HG03175 (cell line): ENCODE measurements around the gene ARMH1.
"Not testable (repeated sequence)": the region's sequence is repeated elsewhere in the genome, so short reads cannot be mapped to it uniquely, and the experiment has no call there.

Experiments used
- ATAC-seq: cut with Tn5 transposase; IDR thresholded peaks from one replicate; pipeline ENCODE4 v1.9.1; 2021; ENCODE audit warnings: mild to moderate bottlenecking, moderate library complexity; ENCODE audit not compliant: unreplicated experiment

ARMH1 gene

DNA sequence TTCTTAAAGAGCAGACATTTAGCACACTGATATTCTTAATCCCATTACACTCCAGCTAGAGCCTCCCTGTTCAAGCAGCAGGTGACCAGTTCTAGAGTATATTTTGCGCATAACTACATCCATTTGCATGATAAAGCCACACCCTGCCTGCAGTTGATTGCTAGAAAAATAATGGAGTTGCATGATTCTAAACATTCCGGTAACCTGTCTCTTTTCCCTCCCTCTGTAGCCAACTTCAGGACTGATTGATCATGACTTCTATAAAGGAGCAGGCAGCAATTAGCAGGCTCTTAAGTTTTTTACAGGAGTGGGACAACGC lies 14.9 kb downstream of the ARMH1 start:
- ATAC-seq = no peak

DNA sequence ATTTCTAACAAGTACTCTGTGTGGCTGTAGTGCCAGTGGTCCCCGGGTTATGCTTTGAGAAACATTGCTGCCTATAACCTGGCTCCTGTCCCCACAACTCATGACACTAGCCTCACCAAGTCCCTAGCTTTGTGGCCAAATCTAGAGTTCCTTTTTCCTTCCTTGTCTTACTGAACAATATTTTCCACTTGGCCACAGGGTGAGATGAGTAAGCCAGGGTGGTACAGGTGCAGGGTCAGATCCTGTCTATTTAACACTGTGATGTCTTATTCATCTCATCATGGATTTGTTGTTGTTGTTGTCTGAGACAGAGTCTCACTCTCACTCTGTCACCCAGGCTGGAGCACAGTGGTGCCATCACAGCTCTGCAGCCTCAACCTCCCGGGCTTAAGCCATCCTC lies 18.6 kb downstream of the ARMH1 start:
- no peak for ATAC-seq

DNA sequence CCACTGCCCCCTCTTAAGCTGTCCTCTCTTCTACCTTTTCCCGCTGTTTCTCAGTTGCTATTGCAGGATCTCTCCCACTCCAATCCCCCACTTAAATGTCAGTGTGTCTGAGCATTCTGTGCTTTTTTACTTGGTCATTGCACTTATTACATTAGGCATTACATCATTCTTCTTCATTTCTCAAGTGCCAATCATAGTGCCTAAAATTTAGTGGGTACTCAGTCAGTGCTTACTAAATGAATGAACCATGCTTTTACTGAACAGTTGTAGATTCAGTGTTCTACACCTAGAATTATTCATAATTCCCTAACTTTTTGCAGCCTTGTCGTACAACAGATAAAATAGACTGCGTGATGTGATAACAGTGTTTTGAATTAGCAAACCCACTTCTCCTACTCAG lies 19.4 kb downstream of the ARMH1 start:
- ATAC-seq = no peak

DNA sequence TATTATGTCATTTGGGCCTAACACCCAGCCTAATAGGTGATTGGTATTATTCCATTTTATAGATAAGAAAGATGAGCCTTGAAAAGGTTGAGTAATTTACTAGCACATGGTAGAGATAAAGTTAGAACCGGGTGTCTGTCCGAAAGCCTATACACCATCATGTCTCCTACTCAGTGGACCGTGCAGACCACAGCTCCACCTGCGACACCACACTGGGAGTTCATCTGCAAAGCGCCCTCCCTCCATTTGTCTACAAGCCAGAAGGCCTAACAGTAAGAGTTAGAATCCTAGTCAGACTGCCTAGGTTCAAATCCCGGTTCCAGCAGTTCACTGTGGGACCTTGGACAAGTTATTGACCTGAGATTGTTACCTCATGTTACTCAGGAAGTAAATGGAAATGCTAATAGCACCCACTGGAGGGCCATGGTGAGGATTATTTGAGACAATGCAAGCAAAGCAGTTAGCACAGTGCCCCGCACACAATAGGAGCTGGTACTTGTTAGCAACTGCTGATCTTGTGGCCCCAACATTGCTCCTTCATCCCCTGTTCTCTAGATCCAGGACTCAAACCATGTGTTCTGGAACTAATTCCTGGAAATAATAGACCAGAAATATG lies 20.5 kb downstream of the ARMH1 start:
- ATAC-seq = peak; percentile 68

DNA sequence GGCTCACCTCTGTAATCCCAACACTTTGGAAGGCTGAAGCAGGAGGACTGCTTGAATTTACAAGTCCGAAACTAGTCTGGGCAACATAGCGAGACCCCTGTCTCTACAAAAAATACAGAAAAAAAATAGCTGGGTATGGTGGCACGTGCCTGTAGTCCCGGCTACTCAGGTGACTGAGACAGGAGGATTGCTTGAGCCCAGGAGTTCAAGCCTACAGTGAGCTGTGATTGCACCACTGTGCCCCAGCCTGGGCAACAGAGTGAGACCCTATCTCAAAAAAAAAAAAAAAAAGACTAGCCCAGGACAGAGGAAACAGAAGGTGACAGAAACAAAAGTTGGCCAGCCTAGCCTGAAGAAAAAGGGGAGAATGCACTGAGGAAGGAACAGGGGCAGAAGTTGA lies 21.2 kb downstream of the ARMH1 start:
- ATAC-seq = no peak

DNA sequence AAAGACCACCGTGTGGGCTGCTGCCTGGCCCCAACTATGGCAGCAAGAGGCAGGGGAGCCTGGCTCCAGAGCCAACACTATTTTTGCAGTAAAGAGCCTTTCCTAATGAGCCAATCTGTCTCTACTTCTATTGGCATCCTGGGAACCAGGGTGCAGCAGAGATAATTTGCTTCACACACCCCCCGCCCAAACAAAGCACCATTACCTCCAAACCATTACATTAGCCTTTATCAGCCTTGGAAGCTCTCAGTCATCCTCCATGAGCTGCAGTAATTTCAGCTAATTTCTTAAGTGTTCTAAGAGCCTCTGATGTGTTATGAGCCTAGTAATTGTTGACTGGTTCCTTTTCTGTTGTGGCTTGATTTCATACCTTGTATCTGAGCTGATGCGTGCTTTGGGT lies 21.6 kb downstream of the ARMH1 start:
- ATAC-seq = no peak

DNA sequence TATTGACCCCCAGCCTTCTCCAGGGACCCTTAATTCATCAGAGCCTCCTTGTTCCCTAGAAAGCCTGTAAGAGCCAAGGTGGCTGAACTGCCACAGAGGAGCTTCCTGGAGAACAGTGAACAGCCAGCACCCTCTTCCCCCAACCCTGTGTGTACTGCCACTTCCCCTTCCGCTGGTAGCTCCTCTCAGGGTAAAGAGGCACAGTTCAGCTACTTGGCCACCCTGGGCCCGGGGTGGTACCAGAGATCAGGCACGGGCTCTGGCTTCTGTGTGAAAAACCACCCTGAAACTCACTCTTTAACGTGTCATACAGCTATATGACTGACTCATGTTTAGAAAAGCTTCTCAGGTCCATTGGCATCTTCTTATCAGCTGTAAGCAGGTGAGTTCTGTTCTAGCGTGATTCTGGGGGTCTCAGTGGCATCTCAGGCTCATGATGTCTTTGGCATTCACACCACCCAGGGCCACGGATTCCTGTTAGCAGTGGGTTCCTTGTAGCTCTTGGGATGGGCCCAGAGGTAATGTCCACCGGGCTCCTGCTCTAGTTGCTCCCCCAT lies 22.4 kb downstream of the ARMH1 start:
- no peak for ATAC-seq

DNA sequence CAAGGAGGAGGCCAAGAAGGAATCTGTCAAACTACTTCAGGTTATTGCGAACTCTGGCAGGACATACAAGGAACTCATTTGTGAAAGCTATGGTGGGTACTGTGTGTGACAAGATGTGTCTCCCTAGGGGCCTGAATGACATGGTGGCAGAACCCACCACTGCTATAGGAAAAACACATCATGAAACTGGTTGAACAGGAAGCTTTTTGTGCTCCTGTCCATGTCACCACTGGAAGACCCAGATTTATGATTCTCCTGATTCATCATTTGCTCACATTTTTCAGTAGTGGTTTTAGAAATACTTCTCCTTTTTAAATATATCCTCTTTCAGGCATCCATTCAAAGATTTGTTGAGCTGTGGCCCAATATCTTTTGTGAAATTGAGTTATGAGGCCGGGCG lies 23.6 kb downstream of the ARMH1 start:
- no peak for ATAC-seq

DNA sequence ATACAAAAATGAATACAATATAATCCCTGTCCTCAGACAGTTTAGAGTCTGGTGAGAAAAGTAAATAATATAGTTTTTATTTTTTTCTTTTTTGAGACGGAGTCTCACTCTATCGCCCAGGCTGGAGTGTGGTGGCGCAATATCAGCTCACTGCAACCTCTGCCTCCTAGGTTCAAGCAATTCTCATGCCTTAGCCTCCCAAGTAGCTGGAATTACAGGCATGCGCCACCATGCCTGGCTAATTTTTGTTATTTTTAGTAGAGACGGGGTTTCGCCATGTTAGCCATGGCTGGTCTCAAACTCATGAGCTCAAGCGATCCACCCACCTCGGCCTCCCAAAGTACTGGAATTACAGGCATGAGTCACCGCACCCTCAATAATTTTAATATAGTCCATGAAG lies 24.9 kb downstream of the ARMH1 start:
- ATAC-seq = not testable (repeated sequence)

DNA sequence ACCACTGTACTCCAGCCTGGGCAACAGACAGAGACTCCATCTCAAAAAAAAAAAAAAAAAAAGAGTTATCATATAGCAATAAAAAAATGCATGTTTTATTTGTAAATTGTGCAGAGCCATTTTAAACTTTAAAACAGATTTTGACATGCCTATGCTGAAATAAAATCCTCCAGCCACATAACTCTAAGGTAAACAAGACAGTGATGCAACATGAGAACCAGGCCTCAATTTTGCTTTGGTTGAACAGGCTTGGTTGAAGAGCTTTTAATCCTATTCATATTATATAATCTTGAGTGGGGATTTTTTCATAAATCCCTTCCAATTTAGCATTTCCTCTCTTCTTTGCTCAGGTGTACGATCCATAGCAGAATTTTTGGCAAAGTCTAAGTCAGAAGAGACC lies 26.1 kb downstream of the ARMH1 start:
- no peak for ATAC-seq

DNA sequence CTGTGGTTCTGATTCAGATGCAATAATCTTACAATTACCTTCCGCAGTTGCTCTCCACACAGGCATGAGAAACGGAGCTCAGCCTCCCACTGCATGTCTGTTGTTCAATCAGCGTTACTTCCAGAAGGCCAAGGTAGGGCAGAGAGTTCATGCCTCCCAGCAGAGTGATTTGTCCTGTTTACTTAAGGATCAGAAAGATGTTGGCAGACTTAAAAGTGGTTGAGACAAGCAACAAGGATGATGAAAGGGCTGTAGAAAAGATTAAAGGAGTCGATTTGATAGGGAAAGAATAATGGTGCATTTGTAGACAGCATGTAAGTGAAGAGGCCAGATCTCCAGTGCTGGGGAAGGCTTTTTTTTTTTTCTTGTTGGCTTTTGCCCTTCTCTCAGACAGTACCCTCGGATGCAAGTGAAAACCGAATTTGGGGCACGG lies 26.6 kb downstream of the ARMH1 start:
- ATAC-seq = no peak

DNA sequence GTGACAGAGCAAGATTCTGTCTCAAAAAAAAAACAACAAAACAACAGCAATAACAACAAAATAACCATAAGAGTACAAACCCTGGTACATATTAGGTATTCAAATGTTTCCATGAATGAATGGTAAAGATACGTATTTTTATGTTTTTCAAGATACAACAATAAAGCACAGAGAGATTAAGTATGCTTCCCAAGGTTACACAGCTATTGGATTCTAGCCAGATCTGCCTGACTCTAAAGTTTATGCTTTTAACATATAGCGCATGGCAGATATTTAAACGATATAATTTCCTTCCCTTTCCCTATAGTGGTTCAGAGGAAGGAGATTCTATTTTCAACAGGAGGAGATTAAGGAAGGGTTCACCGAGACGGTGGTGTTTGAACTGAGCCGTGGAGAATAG lies 31.0 kb downstream of the ARMH1 start:
- ATAC-seq = no peak

DNA sequence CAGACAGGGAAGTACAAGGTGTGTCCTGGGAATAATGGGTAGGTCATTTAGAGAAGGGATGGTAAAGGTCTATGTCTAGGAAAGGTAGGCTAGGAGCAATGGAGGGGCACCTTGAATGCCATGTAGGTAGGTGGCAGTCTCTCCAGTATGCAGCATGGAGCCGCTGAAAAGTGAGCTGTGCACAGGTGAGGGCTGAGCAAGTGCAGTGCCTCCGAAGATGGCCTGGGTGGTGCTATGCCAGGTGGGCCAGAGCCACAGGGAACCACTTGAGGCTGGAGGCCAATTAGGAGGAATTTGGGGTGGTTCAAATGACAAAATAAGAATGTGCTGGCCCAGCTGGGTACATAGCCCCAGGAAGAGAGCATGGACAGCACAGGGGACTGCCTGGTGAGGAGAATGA lies 31.4 kb downstream of the ARMH1 start:
- no peak for ATAC-seq

DNA sequence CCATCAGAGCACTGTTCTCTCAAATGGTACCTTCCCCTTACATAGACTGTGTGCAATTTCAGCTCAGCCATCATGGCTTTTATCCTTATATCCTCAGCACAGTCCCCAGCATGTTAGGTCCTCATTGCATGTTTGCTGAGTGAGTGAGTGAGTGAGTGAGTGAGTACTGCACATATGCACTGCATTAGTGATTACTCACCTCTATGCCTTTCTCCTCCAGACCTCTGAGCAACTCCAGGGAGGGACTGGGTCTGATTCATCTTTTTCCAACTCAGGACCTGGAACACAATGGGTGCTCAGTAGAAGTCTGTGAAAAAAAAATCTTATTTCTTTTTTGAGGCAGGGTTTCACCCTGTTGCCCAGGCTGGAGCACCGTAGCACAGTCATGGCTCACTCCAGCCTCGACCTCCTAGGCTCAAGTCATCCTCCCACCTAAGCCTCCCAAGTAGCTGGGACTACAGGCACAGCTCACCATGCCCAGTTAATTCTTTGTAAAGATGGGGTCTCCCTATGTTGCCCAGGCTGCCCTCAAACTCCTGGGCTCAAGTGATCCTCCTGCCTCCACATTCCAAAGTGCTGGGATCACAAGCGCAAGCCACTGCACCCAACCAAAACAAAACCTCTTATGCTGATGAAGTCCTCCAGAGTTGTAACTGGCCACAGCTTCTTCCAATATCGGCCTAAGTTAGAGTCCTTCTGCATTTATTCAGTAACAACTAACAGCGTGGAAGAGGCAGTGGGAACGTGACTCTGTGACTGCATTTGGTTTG lies 32.8 kb downstream of the ARMH1 start:
- ATAC-seq = no peak

DNA sequence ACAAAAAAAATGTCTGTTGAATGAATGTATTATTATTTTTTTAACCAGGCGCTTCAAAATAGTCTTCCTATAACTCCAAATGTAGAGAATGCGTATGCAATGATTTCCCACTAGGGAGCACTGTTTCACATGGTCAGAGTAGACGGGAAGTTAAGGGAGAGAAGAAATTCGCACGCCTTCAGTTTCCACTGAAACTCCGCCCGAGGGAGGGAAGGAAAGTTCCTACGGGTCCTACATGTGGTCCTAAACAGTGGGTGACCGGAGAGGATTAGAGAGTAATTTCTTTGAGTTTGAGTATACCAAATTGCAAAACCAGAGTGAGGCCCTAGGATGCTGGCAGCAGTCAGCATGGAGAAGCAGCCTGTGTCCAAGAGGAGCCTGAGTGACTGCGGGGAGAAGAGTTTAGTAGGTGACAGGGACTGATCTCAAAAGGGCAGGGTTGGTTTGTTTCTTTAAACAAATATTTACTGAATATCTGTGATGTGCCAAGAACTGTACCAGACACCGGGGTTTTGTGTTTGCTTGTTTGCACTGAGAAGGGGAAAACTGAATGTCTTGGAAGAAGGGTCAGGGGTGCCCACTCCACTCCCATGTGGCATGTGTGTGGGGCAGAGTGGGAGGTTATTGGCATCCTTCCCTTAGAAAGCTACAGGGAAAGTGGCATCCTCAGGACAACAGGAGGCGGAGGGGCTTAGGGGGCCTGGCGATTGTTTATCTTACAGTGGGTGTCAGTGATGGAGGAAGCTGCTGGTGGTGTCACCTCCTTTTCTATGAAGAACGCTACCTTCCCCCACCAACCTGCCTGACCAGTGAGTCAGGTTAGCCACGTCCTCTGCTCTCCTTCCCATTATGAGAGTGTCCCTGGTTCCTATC lies 33.7 kb downstream of the ARMH1 start:
- ATAC-seq = no peak

DNA sequence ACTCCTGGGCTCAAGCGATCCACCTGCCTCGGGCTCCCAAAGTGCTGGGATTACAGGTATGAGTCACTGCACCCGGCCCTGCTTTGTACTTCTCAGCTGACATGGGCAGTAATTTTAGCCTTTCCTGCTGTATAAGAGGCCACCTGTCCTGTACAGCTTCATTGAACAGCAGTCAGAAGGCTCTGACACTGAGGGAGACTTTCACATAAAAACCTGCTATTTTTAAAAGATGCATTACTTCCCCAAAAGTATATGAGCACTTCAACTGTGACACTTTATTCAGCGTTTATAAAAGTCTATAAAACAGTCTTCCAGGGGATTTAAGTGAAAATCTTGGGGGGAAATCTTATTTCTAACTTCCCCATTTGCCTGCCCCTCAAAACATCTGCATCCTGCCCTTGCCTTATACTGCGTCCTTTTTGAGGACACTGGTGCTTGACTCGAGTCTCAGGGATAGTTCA lies 38.8 kb downstream of the ARMH1 start:
- ATAC-seq = no peak

DNA sequence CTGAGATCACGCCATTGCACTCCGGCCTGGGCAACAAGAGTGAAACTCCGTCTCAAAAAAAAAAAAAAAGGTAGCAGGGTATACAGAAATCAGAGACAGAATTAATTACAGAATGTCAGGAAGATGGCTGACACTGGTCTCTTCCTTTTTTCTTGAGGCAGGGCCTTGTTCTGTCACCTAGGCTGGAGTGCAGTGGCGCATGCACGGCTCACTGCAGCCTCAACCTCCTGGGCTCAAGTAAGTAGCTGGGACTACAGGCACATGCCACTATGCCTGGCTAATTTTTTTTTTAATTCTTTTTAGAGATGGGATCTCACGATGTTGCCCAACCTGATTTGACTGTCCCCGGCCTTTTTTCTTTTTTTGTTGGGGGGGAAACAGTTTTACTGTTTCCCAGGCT lies 40.0 kb downstream of the ARMH1 start:
- ATAC-seq = no peak

DNA sequence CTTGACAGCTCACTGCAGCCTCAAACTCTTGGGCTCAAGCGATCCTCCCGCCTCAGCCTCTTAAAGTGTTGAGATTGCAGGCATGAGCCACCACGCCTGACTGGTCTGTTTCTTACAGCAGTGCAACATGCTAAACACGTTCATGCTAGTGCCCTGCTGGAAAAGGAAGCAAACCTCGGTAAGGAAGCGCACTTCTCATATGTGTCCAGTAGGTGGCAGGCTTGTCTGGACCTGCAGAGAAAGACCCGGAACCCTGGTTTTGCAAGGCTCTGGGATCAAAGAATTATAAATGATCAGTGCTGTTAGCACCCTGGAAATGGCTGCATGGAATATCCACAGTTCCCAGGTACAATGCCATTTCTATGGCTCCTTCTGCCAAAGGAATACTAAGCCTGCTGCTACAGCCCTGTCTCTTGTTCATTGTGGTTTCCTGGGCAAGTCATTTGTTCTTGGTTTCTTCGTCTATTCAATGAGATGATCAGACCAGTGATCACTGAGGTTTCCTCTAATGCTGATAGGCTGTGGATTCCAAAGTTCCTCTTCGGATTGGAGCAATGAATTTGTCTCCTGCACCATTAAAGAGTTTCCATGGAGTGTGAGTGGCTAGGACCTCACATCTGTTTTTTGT lies 40.5 kb downstream of the ARMH1 start:
- peak; percentile 57 for ATAC-seq

DNA sequence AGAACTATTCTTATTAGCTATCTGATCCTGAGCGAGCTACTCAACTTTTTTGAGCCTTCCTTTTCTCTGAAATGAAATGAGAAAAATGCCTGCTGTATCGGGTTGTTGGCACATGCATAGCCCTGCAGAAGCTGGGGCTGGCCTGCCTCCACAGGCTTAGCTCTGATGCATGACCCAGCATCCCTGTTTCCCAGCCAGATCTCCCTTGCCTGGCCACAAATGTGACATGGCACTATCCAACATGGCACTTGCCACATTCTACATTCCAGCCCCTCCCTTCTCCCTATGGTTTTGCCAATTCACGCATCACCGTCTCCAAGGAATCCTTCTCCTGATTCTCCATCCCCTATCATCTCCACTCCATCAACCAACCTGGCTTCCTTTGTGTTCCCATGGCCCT lies 42.6 kb downstream of the ARMH1 start:
- ATAC-seq = no peak

DNA sequence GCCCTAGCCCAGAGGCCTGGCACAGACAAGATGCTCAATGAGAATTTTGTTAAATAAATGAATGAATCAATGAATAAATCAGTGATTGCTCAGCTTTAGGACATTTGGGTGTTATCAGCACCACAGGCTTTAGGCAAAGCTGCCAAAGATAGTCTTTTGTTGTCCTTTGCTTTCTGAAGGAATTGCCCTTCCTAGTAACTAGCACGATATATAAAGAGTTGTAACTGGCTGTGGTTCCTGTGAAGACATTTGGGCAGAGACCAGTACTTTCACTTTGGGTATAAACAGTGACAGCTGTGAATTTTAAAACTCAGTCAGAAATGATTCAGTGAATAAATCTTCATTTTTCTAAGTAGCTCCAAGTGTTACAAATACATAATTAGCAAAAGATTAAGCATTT lies 43.1 kb downstream of the ARMH1 start:
- ATAC-seq = no peak

DNA sequence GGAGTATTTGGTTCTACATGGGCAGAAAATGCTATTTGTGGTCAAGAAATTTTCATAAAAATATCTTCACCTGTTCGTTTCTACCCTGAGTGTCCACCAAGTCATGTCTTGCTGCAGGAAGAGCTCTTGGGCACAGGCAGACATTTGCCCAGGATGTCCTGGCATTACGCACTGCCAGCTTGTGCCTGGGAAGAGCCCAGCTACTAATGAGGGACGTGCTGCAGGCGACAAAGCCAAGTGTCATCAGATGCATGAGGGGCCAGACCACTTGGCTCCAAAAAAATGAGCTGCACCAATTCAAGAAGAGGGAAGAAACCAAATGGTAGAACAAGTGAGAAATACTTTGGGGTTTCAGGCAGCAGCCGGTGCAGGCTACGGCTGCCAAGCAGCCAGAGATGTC lies 43.6 kb downstream of the ARMH1 start:
- no peak for ATAC-seq
